ENCODE data around the gene NELL1. TPM values are rescaled to one million over a fixed set of nuclear protein-coding genes. Genes with fewer than 3 reads are reported as not detected.

The NELL1 gene
- total RNA-seq, 2 experiments from 2014 or later: not detected

DNA sequence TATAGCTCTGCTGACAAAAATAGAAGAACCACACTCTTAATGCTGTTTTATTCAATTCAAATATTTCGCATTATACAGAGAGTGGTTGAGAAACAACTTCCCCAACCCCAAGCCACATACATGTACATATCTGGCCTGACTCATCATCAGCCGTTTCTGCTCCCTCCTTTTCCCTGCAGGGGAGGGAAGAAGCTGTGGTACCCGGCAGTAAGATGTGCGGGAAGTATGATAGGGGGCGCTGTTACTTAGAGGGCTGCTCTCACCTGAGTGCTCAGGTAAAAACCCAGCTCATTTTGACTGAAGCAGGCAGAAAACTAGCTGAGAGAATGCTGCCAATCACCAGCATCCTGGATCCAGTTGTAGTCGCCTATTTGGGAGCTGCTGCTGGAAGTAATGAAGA lies 85.5 kb downstream of the NELL1 start:
- Histone ChIP-seq H3K9me3 (ENCODE audit: control insufficient read depth in 1 of 2, insufficient read depth in 1 of 2, low read length in 2 of 2) (peaks cover 0 to 6% of the 10 kb centered on the region in 2 experiments), H3K36me3 (ENCODE audit: insufficient read depth, low read length) (no peaks in the 10 kb centered on the region), H3K4me1 (ENCODE audit: insufficient read depth, low read length) (no peaks in the 10 kb centered on the region), H3K27me3 (ENCODE audit: control insufficient read depth in 1 of 2, insufficient read depth in 2 of 2, low read length in 2 of 2) (no peaks in the 10 kb centered on the region), H3K4me3 (ENCODE audit: low read length) (no peak overlapping the region), H3K27ac (ENCODE audit: low read depth in 1 of 2, low read length in 2 of 2) (no peak overlapping the region)
- no peaks in the 10 kb centered on the region for H3K27me3 Mint-ChIP-seq
- TF ChIP-seq, protein P1, sequence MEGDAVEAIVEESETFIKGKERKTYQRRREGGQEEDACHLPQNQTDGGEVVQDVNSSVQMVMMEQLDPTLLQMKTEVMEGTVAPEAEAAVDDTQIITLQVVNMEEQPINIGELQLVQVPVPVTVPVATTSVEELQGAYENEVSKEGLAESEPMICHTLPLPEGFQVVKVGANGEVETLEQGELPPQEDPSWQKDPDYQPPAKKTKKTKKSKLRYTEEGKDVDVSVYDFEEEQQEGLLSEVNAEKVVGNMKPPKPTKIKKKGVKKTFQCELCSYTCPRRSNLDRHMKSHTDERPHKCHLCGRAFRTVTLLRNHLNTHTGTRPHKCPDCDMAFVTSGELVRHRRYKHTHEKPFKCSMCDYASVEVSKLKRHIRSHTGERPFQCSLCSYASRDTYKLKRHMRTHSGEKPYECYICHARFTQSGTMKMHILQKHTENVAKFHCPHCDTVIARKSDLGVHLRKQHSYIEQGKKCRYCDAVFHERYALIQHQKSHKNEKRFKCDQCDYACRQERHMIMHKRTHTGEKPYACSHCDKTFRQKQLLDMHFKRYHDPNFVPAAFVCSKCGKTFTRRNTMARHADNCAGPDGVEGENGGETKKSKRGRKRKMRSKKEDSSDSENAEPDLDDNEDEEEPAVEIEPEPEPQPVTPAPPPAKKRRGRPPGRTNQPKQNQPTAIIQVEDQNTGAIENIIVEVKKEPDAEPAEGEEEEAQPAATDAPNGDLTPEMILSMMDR (IDR thresholded peaks at IDR 0.05): no peak
- intact Hi-C loops (cut with DNase I, micrococcal nuclease): no loop called here
- no peaks in the 10 kb centered on the region for H3K36me3 Mint-ChIP-seq (ENCODE audit: low read depth)
- POLR2A ChIA-PET: no interaction called here
- ATAC-seq (ENCODE audit: poor library complexity) (no peak), DNase-seq (no peak)
- H3K4me1 Mint-ChIP-seq (ENCODE audit: low read depth): no peaks in the 10 kb centered on the region
- no peak overlapping the region for H3K27ac Mint-ChIP-seq
- CTCF ChIA-PET: no interaction called here
- H3K9me3 Mint-ChIP-seq: no peaks in the 10 kb centered on the region
- no peak overlapping the region for H3K4me3 Mint-ChIP-seq

DNA sequence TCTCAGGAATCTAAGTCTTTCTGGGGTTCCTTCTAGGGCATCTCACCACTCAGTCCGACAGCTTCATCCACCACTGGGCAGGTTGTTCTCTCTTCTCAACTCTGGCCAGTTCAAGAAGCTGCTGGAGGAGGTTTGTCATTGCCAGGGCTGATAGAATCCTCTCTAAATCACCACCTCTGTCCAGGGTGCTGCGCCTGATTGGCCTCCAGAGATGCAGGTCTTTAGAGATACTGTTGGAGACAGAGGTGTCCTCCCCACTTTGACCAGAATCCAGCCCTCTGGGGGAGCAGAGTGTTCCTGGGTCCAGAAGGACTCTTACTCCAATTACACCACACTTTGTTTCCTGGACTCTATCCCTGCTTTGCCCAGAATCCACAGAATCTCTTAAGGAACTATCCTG lies 90.2 kb downstream of the NELL1 start:
- H3K27ac Mint-ChIP-seq: no peak overlapping the region
- no peaks in the 10 kb centered on the region for H3K9me3 Mint-ChIP-seq
- no peak overlapping the region for H3K4me3 Mint-ChIP-seq
- CTCF ChIA-PET: no interaction called here
- Histone ChIP-seq H3K27me3 (ENCODE audit: control insufficient read depth in 1 of 2, insufficient read depth in 2 of 2, low read length in 2 of 2) (no peaks in the 10 kb centered on the region), H3K9me3 (ENCODE audit: control insufficient read depth in 1 of 2, insufficient read depth in 1 of 2, low read length in 2 of 2) (peaks cover 0 to 11% of the 10 kb centered on the region in 2 experiments), H3K4me1 (ENCODE audit: insufficient read depth, low read length) (no peaks in the 10 kb centered on the region), H3K27ac (ENCODE audit: low read depth in 1 of 2, low read length in 2 of 2) (no peak overlapping the region), H3K4me3 (ENCODE audit: low read length) (no peak overlapping the region), H3K36me3 (ENCODE audit: insufficient read depth, low read length) (no peaks in the 10 kb centered on the region)
- no peaks in the 10 kb centered on the region for H3K4me1 Mint-ChIP-seq (ENCODE audit: low read depth)
- no peaks in the 10 kb centered on the region for H3K27me3 Mint-ChIP-seq
- POLR2A ChIA-PET: no interaction called here
- DNase-seq (no peak), ATAC-seq (ENCODE audit: poor library complexity) (no peak)
- intact Hi-C loops (cut with DNase I, micrococcal nuclease): no loop called here
- H3K36me3 Mint-ChIP-seq (ENCODE audit: low read depth): no peaks in the 10 kb centered on the region
- TF ChIP-seq, protein P1 (IDR thresholded peaks at IDR 0.05): no peak

DNA sequence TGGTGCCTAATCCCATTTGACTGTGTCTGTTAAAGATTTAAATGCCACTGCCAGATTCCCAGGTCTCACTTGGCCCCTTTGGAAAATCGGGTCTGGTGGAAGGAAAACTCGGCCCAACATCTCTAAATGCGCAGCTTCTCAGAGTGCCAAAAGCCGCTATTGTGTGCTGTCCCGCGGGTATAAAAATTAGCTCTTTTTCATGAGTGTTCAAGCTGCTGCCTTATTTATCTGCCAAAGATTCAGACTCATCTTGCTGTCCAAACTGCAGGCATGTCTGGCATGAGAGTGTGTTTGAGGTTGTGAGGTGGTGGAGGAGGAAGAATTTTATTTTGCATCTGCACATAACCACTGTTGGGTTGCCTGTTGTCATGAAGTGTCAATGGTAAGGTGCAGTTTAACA lies 91.4 kb downstream of the NELL1 start:
- H3K9me3 Mint-ChIP-seq: no peaks in the 10 kb centered on the region
- H3K36me3 Mint-ChIP-seq (ENCODE audit: low read depth): no peaks in the 10 kb centered on the region
- POLR2A ChIA-PET: no interaction called here
- no peak overlapping the region for H3K27ac Mint-ChIP-seq
- TF ChIP-seq, protein P1 (IDR thresholded peaks at IDR 0.05): no peak
- Histone ChIP-seq H3K9me3 (ENCODE audit: control insufficient read depth in 1 of 2, insufficient read depth in 1 of 2, low read length in 2 of 2) (peaks cover 0 to 11% of the 10 kb centered on the region in 2 experiments), H3K27me3 (ENCODE audit: control insufficient read depth in 1 of 2, insufficient read depth in 2 of 2, low read length in 2 of 2) (no peaks in the 10 kb centered on the region), H3K36me3 (ENCODE audit: insufficient read depth, low read length) (no peaks in the 10 kb centered on the region), H3K27ac (ENCODE audit: low read depth in 1 of 2, low read length in 2 of 2) (no peak overlapping the region), H3K4me3 (ENCODE audit: low read length) (no peak overlapping the region), H3K4me1 (ENCODE audit: insufficient read depth, low read length) (no peaks in the 10 kb centered on the region)
- intact Hi-C loops (cut with DNase I, micrococcal nuclease): no loop called here
- DNase-seq (no peak), ATAC-seq (ENCODE audit: poor library complexity) (no peak)
- CTCF ChIA-PET: no interaction called here
- H3K27me3 Mint-ChIP-seq: no peaks in the 10 kb centered on the region
- no peaks in the 10 kb centered on the region for H3K4me1 Mint-ChIP-seq (ENCODE audit: low read depth)
- H3K4me3 Mint-ChIP-seq: no peak overlapping the region
